Measurements from ENCODE around the gene FUT2.
A peak's percentile ranks its signal among the peaks of the same experiment; 100 is the strongest.
"Not testable (repeated sequence)": the region's sequence is repeated elsewhere in the genome, so short reads cannot be mapped to it uniquely, and the experiment has no call there.

The FUT2 gene

DNA sequence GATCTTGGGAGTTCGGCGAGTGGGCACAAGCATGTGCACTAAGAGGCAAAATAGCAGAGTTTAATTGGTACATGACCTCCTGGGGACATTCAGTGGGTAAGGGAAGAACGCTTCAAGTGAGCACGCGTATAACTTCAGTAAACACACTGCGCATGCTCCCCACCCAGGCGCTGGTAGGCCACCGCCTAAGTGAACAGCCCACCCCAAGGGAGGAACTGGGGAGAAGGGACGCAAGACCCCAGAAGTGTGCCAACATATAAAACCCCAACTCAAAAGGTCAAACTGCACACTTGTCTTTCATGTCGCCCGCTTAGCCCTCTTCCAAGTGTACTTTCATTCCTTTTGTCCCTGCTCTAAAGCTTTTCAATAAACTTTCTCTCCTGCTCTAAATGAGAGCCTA, 12.4 kb upstream of the FUT2 start:
- TF ChIP-seq, protein P1, sequence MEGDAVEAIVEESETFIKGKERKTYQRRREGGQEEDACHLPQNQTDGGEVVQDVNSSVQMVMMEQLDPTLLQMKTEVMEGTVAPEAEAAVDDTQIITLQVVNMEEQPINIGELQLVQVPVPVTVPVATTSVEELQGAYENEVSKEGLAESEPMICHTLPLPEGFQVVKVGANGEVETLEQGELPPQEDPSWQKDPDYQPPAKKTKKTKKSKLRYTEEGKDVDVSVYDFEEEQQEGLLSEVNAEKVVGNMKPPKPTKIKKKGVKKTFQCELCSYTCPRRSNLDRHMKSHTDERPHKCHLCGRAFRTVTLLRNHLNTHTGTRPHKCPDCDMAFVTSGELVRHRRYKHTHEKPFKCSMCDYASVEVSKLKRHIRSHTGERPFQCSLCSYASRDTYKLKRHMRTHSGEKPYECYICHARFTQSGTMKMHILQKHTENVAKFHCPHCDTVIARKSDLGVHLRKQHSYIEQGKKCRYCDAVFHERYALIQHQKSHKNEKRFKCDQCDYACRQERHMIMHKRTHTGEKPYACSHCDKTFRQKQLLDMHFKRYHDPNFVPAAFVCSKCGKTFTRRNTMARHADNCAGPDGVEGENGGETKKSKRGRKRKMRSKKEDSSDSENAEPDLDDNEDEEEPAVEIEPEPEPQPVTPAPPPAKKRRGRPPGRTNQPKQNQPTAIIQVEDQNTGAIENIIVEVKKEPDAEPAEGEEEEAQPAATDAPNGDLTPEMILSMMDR (IDR thresholded peaks at IDR 0.05; ENCODE audit: extremely low read depth, insufficient read depth, missing control alignments) = no peak
- in situ Hi-C loops (cut with MboI; ENCODE audit: low pct_unique_long_range_greater_than_20kb, low sequenced_read_pairs, unreplicated experiment) = no loop called here
- DNase-seq (ENCODE audit: low spot score) = peak; percentile 50

- in situ Hi-C loops (cut with MboI; ENCODE audit: low pct_unique_long_range_greater_than_20kb, low sequenced_read_pairs, unreplicated experiment) = no loop called here
- TF ChIP-seq, protein P1 (IDR thresholded peaks at IDR 0.05; ENCODE audit: extremely low read depth, insufficient read depth, missing control alignments) = no peak
- DNase-seq (ENCODE audit: low spot score) = no peak
These were observed 10.2 kb upstream of the FUT2 start for GRCh38 chr19:48685583-48685982.

DNA sequence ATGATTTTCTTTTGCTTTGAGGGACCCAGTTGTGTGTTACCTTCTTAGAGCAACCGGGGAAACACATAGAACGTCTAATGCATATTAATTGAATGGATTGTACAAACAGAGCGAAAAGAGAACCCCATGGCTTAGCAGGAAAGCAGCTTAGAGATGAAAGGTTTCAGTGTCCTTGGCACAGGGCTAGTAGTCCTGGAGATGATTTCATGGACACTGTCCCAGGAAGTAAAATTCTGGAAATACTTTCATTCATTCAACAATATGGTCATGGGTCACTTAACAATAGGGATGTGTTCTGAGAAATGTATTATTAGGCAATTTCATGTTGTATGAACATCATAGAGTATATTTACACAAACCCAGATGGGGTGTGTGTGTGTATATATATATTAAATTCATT, 9.7 kb upstream of the FUT2 start:
- no peak for DNase-seq (ENCODE audit: low spot score)
- in situ Hi-C loops (cut with MboI; ENCODE audit: low pct_unique_long_range_greater_than_20kb, low sequenced_read_pairs, unreplicated experiment) = no loop called here
- TF ChIP-seq, protein P1 (IDR thresholded peaks at IDR 0.05; ENCODE audit: extremely low read depth, insufficient read depth, missing control alignments) = no peak

DNA sequence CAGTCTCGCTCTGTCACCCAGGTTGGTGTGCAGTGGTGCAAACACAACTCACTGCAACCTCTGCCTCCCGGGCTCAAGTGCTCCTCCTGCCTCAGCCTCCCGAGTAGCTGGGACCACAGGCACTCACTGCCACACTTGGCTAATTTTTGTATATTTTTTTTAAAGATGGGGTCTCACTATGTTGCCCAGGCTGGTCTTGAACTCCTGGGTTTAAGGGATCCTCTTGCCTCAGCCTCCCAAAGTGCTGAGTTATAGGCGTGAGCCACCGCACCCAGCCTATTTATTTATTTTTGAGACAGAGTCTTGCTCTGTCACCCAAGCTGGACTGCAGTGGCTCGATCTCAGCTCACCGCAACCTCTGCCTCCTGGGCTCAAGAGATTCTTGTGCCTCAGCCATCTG, 9.1 kb upstream of the FUT2 start:
- in situ Hi-C loops (cut with MboI; ENCODE audit: low pct_unique_long_range_greater_than_20kb, low sequenced_read_pairs, unreplicated experiment); DNase-seq (ENCODE audit: low spot score): not testable (repeated sequence)

- no peak for DNase-seq (ENCODE audit: low spot score)
- in situ Hi-C loops (cut with MboI; ENCODE audit: low pct_unique_long_range_greater_than_20kb, low sequenced_read_pairs, unreplicated experiment) = no loop called here
- TF ChIP-seq, protein P1 (IDR thresholded peaks at IDR 0.05; ENCODE audit: extremely low read depth, insufficient read depth, missing control alignments) = no peak
These were observed 8.0 kb upstream of the FUT2 start for GRCh38 chr19:48687776-48688175.

GRCh38 chr19:48689449-48689848, 6.3 kb upstream of the FUT2 start:
- in situ Hi-C loops (cut with MboI; ENCODE audit: low pct_unique_long_range_greater_than_20kb, low sequenced_read_pairs, unreplicated experiment) = no loop called here
- TF ChIP-seq, protein P1 (IDR thresholded peaks at IDR 0.05; ENCODE audit: extremely low read depth, insufficient read depth, missing control alignments) = no peak
- DNase-seq (ENCODE audit: low spot score) = no peak

- in situ Hi-C loops (cut with MboI; ENCODE audit: low pct_unique_long_range_greater_than_20kb, low sequenced_read_pairs, unreplicated experiment); DNase-seq (ENCODE audit: low spot score): not testable (repeated sequence)
These were observed 2.1 kb upstream of the FUT2 start for GRCh38 chr19:48693629-48694028.

- no peak for DNase-seq (ENCODE audit: low spot score)
These were observed 711 bp downstream of the FUT2 start for GRCh38 chr19:48696353-48697010.

More at GRCh38 chr19:48696353-48697010, 711 bp downstream of the FUT2 start:
- in situ Hi-C loops (cut with MboI; ENCODE audit: low pct_unique_long_range_greater_than_20kb, low sequenced_read_pairs, unreplicated experiment) = no loop called here
- TF ChIP-seq, protein P1 (IDR thresholded peaks at IDR 0.05; ENCODE audit: extremely low read depth, insufficient read depth, missing control alignments) = no peak

Measured in GM13977 (cell line).